Upper lobe of left lung (tissue), 6 donors: Measurements from ENCODE around the gene GAB2. TPM values are rescaled to one million over a fixed set of nuclear protein-coding genes. Genes with fewer than 3 reads are reported as not detected.

ENCODE experiments used
- ATAC-seq, 2 donors: fragments of 200-7000 bp; cut with Tn5 transposase; one replicate each; pipeline ENCODE4 v1.9.1; 2022; ENCODE audit warnings: mild to moderate bottlenecking in 2 of 2, moderate library complexity in 2 of 2; ENCODE audit not compliant: low FRiP score in 2 of 2
- DNase-seq, 2 donors: peaks; one replicate each; pipeline ENCODE4 v3.0.0-alpha.2; 2019 to 2020
- H3K27ac ChIP-seq, 4 donors: fragments of 200-600 bp; sonication (generic); one replicate each; pipeline ENCODE4 v1.5.1; 2016 to 2019
- H3K27me3 ChIP-seq, 4 donors: fragments of 200-600 bp; sonication (generic); one replicate each; pipeline ENCODE4 v1.5.1; 2017 to 2019
- H3K36me3 ChIP-seq, 4 donors: fragments of 200-600 bp; sonication (generic); one replicate each; pipeline ENCODE4 v1.5.1; 2016 to 2019
- H3K4me1 ChIP-seq, 4 donors: fragments of 200-600 bp; sonication (generic); one replicate each; pipeline ENCODE4 v1.5.1; 2018 to 2019
- H3K4me3 ChIP-seq, 4 donors: fragments of 200-600 bp; sonication (generic); one replicate each; pipeline ENCODE4 v1.5.1; 2017 to 2019; ENCODE audit warnings: mild to moderate bottlenecking in 2 of 4, moderate library complexity in 1 of 4
- H3K9me3 ChIP-seq, 4 donors: fragments of 200-600 bp; sonication (generic); one replicate each; pipeline ENCODE4 v1.5.1; 2018 to 2019
- EP300 ChIP-seq, 4 donors: sonication (generic); formaldehyde crosslinking; IDR thresholded peaks; one replicate each; pipeline ENCODE4 v1.5.1; 2017; ENCODE audit warnings: antibody characterized with exemption in 4 of 4, control low read depth in 2 of 4
- POLR2A ChIP-seq, 4 donors: fragments of 450-650 bp; IDR thresholded peaks; one replicate each; pipeline ENCODE4 v1.5.1; 2016 to 2017; ENCODE audit warnings: antibody characterized with exemption in 4 of 4, mild to moderate bottlenecking in 2 of 4
- POLR2AphosphoS5 ChIP-seq, 2 donors: sonication (generic); formaldehyde crosslinking; IDR thresholded peaks; one replicate each; pipeline ENCODE4 v1.5.1; 2017; ENCODE audit warnings: antibody characterized with exemption in 2 of 2
- WGBS, 2 donors: methylation state at CpG; one replicate each; pipeline ENCODE4 v1.1.5; 2017 to 2018; 5-methylcytosine and 5-hydroxymethylcytosine counted together
- total RNA-seq, 6 donors: library from RNA; depleted of rRNA in 4 of 6; stranded (reverse); fragments of >200 nt in 4 of 6; gene quantifications; one replicate each; pipeline versions ENCODE4 v1.1.0 to v1.2.1, GENCODE V29; 2016 to 2021
- TF ChIP-seq, protein P1 (sequence below), 6 experiments: fragments of 450-650 bp in 4 of 6; fragments of 200-600 bp in 2 of 6; sonication (generic) in 2 of 6; IDR thresholded peaks; one replicate each; pipeline ENCODE4 v1.5.1; 2016 to 2019; ENCODE audit warnings: antibody characterized with exemption in 6 of 6
- donor health status: DM: no; HTN: no; CAD: no; lungs with moderate emphysema.
- donor health status: DM: no; HTN: yes; CAD: no; lungs with severe emphysema.

GAB2 gene
- total RNA-seq, 6 donors from 2014 or later = 40.9 to 76.6 (median 50.4) TPM

- H3K27me3 ChIP-seq = no peaks in the 10 kb centered on the region
- no peaks in the 10 kb centered on the region for H3K36me3 ChIP-seq
- H3K9me3 ChIP-seq = no peaks in the 10 kb centered on the region
- 90 to 100% methylated on average over 3 of the region's 3 CpGs for WGBS, 2 donors
- no peak overlapping the region for H3K4me3 ChIP-seq
- peaks cover 28 to 46% (median 34%) of the 10 kb centered on the region in 4 donors for H3K4me1 ChIP-seq
- ATAC-seq (no peak), DNase-seq (no peak)
- TF ChIP-seq POLR2AphosphoS5 (IDR thresholded peaks at IDR 0.05) = no peak
- TF ChIP-seq, protein P1, sequence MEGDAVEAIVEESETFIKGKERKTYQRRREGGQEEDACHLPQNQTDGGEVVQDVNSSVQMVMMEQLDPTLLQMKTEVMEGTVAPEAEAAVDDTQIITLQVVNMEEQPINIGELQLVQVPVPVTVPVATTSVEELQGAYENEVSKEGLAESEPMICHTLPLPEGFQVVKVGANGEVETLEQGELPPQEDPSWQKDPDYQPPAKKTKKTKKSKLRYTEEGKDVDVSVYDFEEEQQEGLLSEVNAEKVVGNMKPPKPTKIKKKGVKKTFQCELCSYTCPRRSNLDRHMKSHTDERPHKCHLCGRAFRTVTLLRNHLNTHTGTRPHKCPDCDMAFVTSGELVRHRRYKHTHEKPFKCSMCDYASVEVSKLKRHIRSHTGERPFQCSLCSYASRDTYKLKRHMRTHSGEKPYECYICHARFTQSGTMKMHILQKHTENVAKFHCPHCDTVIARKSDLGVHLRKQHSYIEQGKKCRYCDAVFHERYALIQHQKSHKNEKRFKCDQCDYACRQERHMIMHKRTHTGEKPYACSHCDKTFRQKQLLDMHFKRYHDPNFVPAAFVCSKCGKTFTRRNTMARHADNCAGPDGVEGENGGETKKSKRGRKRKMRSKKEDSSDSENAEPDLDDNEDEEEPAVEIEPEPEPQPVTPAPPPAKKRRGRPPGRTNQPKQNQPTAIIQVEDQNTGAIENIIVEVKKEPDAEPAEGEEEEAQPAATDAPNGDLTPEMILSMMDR (IDR thresholded peaks at IDR 0.05) = no peak
- no peak for TF ChIP-seq POLR2A (IDR thresholded peaks at IDR 0.05)
- no peak for TF ChIP-seq EP300 (IDR thresholded peaks at IDR 0.05)
- H3K27ac ChIP-seq = no peak overlapping the region
Observed at GRCh38 chr11:78376858-78377257, 40.8 kb downstream of the GAB2 start.

GRCh38 chr11:78374917-78375316, 42.7 kb downstream of the GAB2 start:
- WGBS, 2 donors = 55 to 76% methylated on average over 3 of the region's 3 CpGs
- no peak for TF ChIP-seq POLR2AphosphoS5 (IDR thresholded peaks at IDR 0.05)
- no peak for TF ChIP-seq POLR2A (IDR thresholded peaks at IDR 0.05)
- TF ChIP-seq EP300 (IDR thresholded peaks at IDR 0.05) = no peak
- TF ChIP-seq, protein P1 (IDR thresholded peaks at IDR 0.05) = no peak
- H3K36me3 ChIP-seq = no peaks in the 10 kb centered on the region
- ATAC-seq (no peak), DNase-seq (no peak)
- H3K9me3 ChIP-seq = no peaks in the 10 kb centered on the region
- H3K4me3 ChIP-seq = no peak overlapping the region
- no peaks in the 10 kb centered on the region for H3K27me3 ChIP-seq
- peak overlapping the region in 1 of 4 donors; percentile 5 for H3K27ac ChIP-seq
- H3K4me1 ChIP-seq = peaks cover 38 to 64% (median 45%) of the 10 kb centered on the region in 4 donors

GRCh38 chr11:78373689-78374088, 43.9 kb downstream of the GAB2 start:
- H3K36me3 ChIP-seq = no peaks in the 10 kb centered on the region
- 81% methylated on average over 1 of the region's 1 CpG for WGBS, 2 donors
- H3K27me3 ChIP-seq = no peaks in the 10 kb centered on the region
- H3K4me3 ChIP-seq = no peak overlapping the region
- ATAC-seq (no peak), DNase-seq (no peak)
- peak overlapping the region in 1 of 4 donors; percentile 23 for H3K27ac ChIP-seq
- TF ChIP-seq, protein P1 (IDR thresholded peaks at IDR 0.05) = no peak
- TF ChIP-seq POLR2A (IDR thresholded peaks at IDR 0.05) = no peak
- no peak for TF ChIP-seq EP300 (IDR thresholded peaks at IDR 0.05)
- no peak for TF ChIP-seq POLR2AphosphoS5 (IDR thresholded peaks at IDR 0.05)
- H3K9me3 ChIP-seq = no peaks in the 10 kb centered on the region
- H3K4me1 ChIP-seq = peaks cover 30 to 52% (median 34%) of the 10 kb centered on the region in 4 donors

GRCh38 chr11:78372114-78372768, 45.4 kb downstream of the GAB2 start:
- Histone ChIP-seq H3K27me3 (no peaks in the 10 kb centered on the region), H3K4me3 (no peak overlapping the region), H3K27ac (peak overlapping the region in 1 of 4 donors; percentile 4), H3K36me3 (no peaks in the 10 kb centered on the region), H3K9me3 (no peaks in the 10 kb centered on the region), H3K4me1 (peaks cover 30 to 45% (median 32%) of the 10 kb centered on the region in 4 donors)
- DNase-seq (no peak), ATAC-seq (peak in 1 of 2 donors; percentile 13)
- WGBS, 2 donors = 59 to 60% methylated on average over 4 of the region's 4 CpGs
- TF ChIP-seq POLR2A (IDR thresholded peaks at IDR 0.05) (no peak), POLR2AphosphoS5 (IDR thresholded peaks at IDR 0.05) (no peak), EP300 (IDR thresholded peaks at IDR 0.05) (no peak)
- TF ChIP-seq, protein P1 (IDR thresholded peaks at IDR 0.05) = no peak
